ENCODE results near the gene LRIG3.
"Not testable (repeated sequence)": the region's sequence is repeated elsewhere in the genome, so short reads cannot be mapped to it uniquely, and the experiment has no call there.

Gene LRIG3

GRCh38 chr12:58920102-58920960 is at the start of gene LRIG3:
Gene LRIG3 (minus strand): TSS chr12:58920504. CDS start chr12:58920235, 269 bp downstream.
- DNase-seq: no peak

GRCh38 chr12:58969237-58969636 is 48.9 kb upstream of the LRIG3 start:
- DNase-seq: no peak

GRCh38 chr12:58967561-58967960 is 47.3 kb upstream of the LRIG3 start:
- DNase-seq: no peak

- DNase-seq: no peak
These were observed 46.6 kb upstream of the LRIG3 start for GRCh38 chr12:58966939-58967338.

- no peak for DNase-seq
These were observed 45.3 kb upstream of the LRIG3 start for GRCh38 chr12:58965568-58965967.

- no peak for DNase-seq
These were observed 43.5 kb upstream of the LRIG3 start for GRCh38 chr12:58963844-58964243.

GRCh38 chr12:58961906-58962305 is 41.6 kb upstream of the LRIG3 start:
- no peak for DNase-seq

GRCh38 chr12:58961166-58961565 is 40.9 kb upstream of the LRIG3 start:
- DNase-seq: no peak

GRCh38 chr12:58959639-58960300 is 39.5 kb upstream of the LRIG3 start:
- no peak for DNase-seq

- DNase-seq: no peak
These were observed 37.0 kb upstream of the LRIG3 start for GRCh38 chr12:58957298-58957697.

- DNase-seq: no peak
These were observed 35.5 kb upstream of the LRIG3 start for GRCh38 chr12:58955849-58956248.

GRCh38 chr12:58954002-58954401 is 33.7 kb upstream of the LRIG3 start:
- DNase-seq: no peak

GRCh38 chr12:58950739-58951100 is 30.4 kb upstream of the LRIG3 start:
- no peak for DNase-seq

GRCh38 chr12:58949954-58950738 is 29.8 kb upstream of the LRIG3 start:
- DNase-seq: not testable (repeated sequence)

GRCh38 chr12:58943079-58943478 is 22.8 kb upstream of the LRIG3 start:
- DNase-seq: no peak

- DNase-seq: no peak
These were observed 22.0 kb upstream of the LRIG3 start for GRCh38 chr12:58942345-58942744.

GRCh38 chr12:58939399-58940100 is 19.2 kb upstream of the LRIG3 start:
- DNase-seq: no peak

GRCh38 chr12:58938440-58938839 is 18.1 kb upstream of the LRIG3 start:
- DNase-seq: no peak

- no peak for DNase-seq
These were observed 14.2 kb upstream of the LRIG3 start for GRCh38 chr12:58934528-58934927.

- no peak for DNase-seq
These were observed 12.7 kb upstream of the LRIG3 start for GRCh38 chr12:58932806-58933681.

GRCh38 chr12:58931518-58931917 is 11.2 kb upstream of the LRIG3 start:
- DNase-seq: no peak

GRCh38 chr12:58930770-58931324 is 10.5 kb upstream of the LRIG3 start:
- no peak for DNase-seq

Measured in activated CD4-positive, alpha-beta T cell treated with anti-CD3 and anti-CD28 coated beads for 4 hours (primary cell).